Measurements from ENCODE around the gene SLC25A11. TPM values are rescaled to one million over a fixed set of nuclear protein-coding genes. Genes with fewer than 3 reads are reported as not detected.

The SLC25A11 gene
- total RNA-seq, 1 experiment from 2014 or later = 75.1 TPM

GRCh38 chr17:4893721-4894560, 45.9 kb downstream of the SLC25A11 start:
- no peaks in the 10 kb centered on the region for H3K9me2 ChIP-seq (ENCODE audit: insufficient read depth)
- H3K9ac ChIP-seq (ENCODE audit: low read length) = no peak overlapping the region
- H3K36me3 ChIP-seq (ENCODE audit: control insufficient read depth in 1 of 2, insufficient read depth in 2 of 2, low read length in 2 of 2) = peaks cover 23 to 36% of the 10 kb centered on the region in 2 experiments
- no peak for DNase-seq (ENCODE audit: low read depth, low spot score)
- no peak overlapping the region for H3K4me3 ChIP-seq (replicated peaks in 1 of 2; ENCODE audit: low read depth in 1 of 2, low read length in 2 of 2)
- H3K4me2 ChIP-seq (ENCODE audit: low read length) = no peak overlapping the region
- no peak overlapping the region for H3K27ac ChIP-seq (ENCODE audit: low read depth, low read length)
- H2AFZ ChIP-seq (ENCODE audit: low read depth, low read length, poor library complexity, severe bottlenecking) = no peak overlapping the region
- H3K9me3 ChIP-seq (ENCODE audit: control insufficient read depth in 1 of 2, insufficient read depth in 1 of 2, low read depth in 1 of 2, low read length in 2 of 2) = no peaks in the 10 kb centered on the region
- H4K20me1 ChIP-seq (ENCODE audit: insufficient read depth) = no peaks in the 10 kb centered on the region
- H3K79me2 ChIP-seq (ENCODE audit: insufficient read depth, low read length) = no peaks in the 10 kb centered on the region
- RAD21 ChIA-PET (ENCODE audit: low non-redundant PET in 1 of 2, low total read pairs in 2 of 2, uncharacterized antibody in 2 of 2, unreplicated experiment in 2 of 2) = no interaction called here
- POLR2A ChIA-PET = no interaction called here
- intact Hi-C loops (cut with micrococcal nuclease) = no loop called here
- CTCF ChIA-PET = no interaction called here
- no TSS peak for BruUV-seq (replicated peaks)
- H3K27me3 ChIP-seq (ENCODE audit: insufficient read depth, low read length) = no peaks in the 10 kb centered on the region
- H3K4me1 ChIP-seq (ENCODE audit: control insufficient read depth in 1 of 2, insufficient read depth in 2 of 2, low read length in 2 of 2) = no peaks in the 10 kb centered on the region
- TF ChIP-seq ZNF274 (IDR thresholded peaks at IDR 0.05; ENCODE audit: low read depth, low read length) (no peak), JUND (IDR thresholded peaks at IDR 0.05) (no peak), CEBPB (IDR thresholded peaks at IDR 0.05; ENCODE audit: low read depth) (no peak), ATF3 (IDR thresholded peaks at IDR 0.05) (no peak), REST (IDR thresholded peaks at IDR 0.05; ENCODE audit: low read depth) (no peak), EZH2phosphoT487 (IDR thresholded peaks at IDR 0.05; ENCODE audit: borderline replicate concordance) (no peak), FOSL1 (IDR thresholded peaks at IDR 0.05; ENCODE audit: low read depth) (no peak), SRF (IDR thresholded peaks at IDR 0.05; ENCODE audit: low read depth) (no peak), CBX3 (IDR thresholded peaks at IDR 0.05; ENCODE audit: low read depth) (no peak), SP1 (IDR thresholded peaks at IDR 0.05; ENCODE audit: low read depth) (no peak), YY1 (IDR thresholded peaks at IDR 0.05; ENCODE audit: extremely low read depth, insufficient replicate concordance, low read depth, low read length) (no peak), SIN3A (IDR thresholded peaks at IDR 0.05; ENCODE audit: low read depth) (no peak), POLR2AphosphoS5 (IDR thresholded peaks at IDR 0.05; ENCODE audit: low read depth, low read length) (no peak), TCF7L2 (IDR thresholded peaks at IDR 0.05; ENCODE audit: borderline replicate concordance, extremely low read depth, insufficient read depth, insufficient read length) (no peak), EGR1 (IDR thresholded peaks at IDR 0.05; ENCODE audit: low read depth) (no peak), CTCF (IDR thresholded peaks at IDR 0.05 in 2 of 3, conservative IDR thresholded peaks at IDR 0.05 in 1 of 3; ENCODE audit: borderline replicate concordance in 1 of 3, insufficient read depth in 1 of 3, low read depth in 2 of 3, low read length in 2 of 3) (no peak), EZH2 (IDR thresholded peaks at IDR 0.05) (no peak), ELF1 (IDR thresholded peaks at IDR 0.05; ENCODE audit: borderline replicate concordance, low read depth) (no peak), ZBTB33 (IDR thresholded peaks at IDR 0.05; ENCODE audit: extremely low read depth, insufficient replicate concordance, low read length) (no peak), RAD21 (IDR thresholded peaks at IDR 0.05; ENCODE audit: low read depth) (no peak)
- ATAC-seq = no peak
